Activated CD4-positive, alpha-beta memory T cell treated with anti-CD3 and anti-CD28 coated beads for 36 hours (primary cell): Measurements from ENCODE around the gene PKHD1. TPM values are rescaled to one million over a fixed set of nuclear protein-coding genes. Genes with fewer than 3 reads are reported as not detected.
"Not testable (repeated sequence)": the region's sequence is repeated elsewhere in the genome, so short reads cannot be mapped to it uniquely, and the experiment has no call there.

Source experiments
- CTCF ChIA-PET: fragments of 350-600 bp; sonication (Branson Sonifier 250); formaldehyde crosslinking; loops from one replicate; lab custom pipeline; 2021; ENCODE audit warnings: antibody characterized with exemption, inconsistent platforms; lab: Charles Lee
- POLR2A ChIA-PET: fragments of 350-600 bp; sonication (Branson Sonifier 250); formaldehyde crosslinking; loops from one replicate; lab custom pipeline; 2021; ENCODE audit warnings: antibody characterized with exemption; lab: Charles Lee
- DNase-seq: peaks from one replicate; pipeline ENCODE4 v3.0.0-alpha.2; 2020
- H3K27ac Mint-ChIP-seq: one replicate; pipeline ENCODE4 v1.8.0; 2021; ENCODE audit warnings: mixed read lengths
- H3K27me3 Mint-ChIP-seq: one replicate; pipeline ENCODE4 v1.8.0; 2021; ENCODE audit warnings: mixed read lengths
- H3K36me3 Mint-ChIP-seq: one replicate; pipeline ENCODE4 v1.8.0; 2021; ENCODE audit warnings: mixed read lengths
- H3K4me1 Mint-ChIP-seq: one replicate; pipeline ENCODE4 v1.8.0; 2021; ENCODE audit warnings: low read depth, mixed read lengths
- H3K4me3 Mint-ChIP-seq: one replicate; pipeline ENCODE4 v1.8.0; 2021; ENCODE audit warnings: mild to moderate bottlenecking, mixed read lengths
- H3K9me3 Mint-ChIP-seq: one replicate; pipeline ENCODE4 v1.8.0; 2021; ENCODE audit warnings: mixed read lengths
- intact Hi-C: fragments of 100-400 bp; cut with micrococcal nuclease; formaldehyde crosslinking; loops from one replicate; pipeline ENCODE4 v1.15.1; 2023
- total RNA-seq, 2 experiments: library from RNA; stranded (reverse); gene quantifications; one replicate each; pipeline ENCODE4 v1.2.3, GENCODE V29; 2021

The PKHD1 gene
- total RNA-seq, 2 experiments from 2014 or later: 0.02 TPM; not detected in 1

DNA sequence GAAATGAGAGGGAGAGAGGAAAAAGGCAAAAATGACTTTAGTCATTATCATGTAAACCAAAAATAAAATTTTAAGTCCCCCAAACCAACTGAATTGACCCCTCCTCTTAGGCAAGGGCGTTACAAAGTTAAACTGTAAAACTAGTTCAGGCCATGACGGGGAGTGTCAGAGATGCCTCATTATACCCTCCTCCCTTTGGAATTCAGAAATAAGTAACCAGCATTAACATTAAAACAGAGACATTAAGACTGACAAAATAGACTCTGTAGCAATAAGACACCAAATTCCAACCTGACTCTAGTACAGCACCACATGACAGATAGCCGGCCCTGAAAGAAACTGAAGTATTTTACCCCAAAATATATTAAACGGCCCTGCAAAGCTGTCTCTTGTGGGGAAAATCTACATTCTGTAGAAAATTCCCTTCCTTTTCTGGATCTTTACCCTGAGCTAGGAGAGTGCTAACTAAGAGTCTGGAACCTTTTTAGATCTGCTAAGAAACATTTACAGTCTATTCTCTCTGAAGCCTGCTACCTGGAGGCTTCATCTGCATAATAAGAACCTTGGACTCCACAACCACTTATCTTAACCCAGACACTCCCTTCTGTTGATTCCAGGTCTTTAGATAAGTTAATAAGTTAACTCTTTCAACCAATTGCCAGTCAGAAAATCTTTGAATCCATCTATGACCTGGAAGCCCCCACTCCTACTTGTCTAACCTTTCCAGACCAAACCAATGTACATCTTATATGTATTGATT, 150.7 kb downstream of the PKHD1 start:
- no peak for DNase-seq
- H3K9me3 Mint-ChIP-seq: no peaks in the 10 kb centered on the region
- H3K4me3 Mint-ChIP-seq: no peak overlapping the region
- no peaks in the 10 kb centered on the region for H3K4me1 Mint-ChIP-seq
- intact Hi-C loops: no loop called here
- POLR2A ChIA-PET: no interaction called here
- no peak overlapping the region for H3K27ac Mint-ChIP-seq
- CTCF ChIA-PET: no interaction called here
- no peaks in the 10 kb centered on the region for H3K36me3 Mint-ChIP-seq
- H3K27me3 Mint-ChIP-seq: no peaks in the 10 kb centered on the region

GRCh38 chr6:51934098-51934497, 153.3 kb downstream of the PKHD1 start:
- peaks cover 2% of the 10 kb centered on the region for H3K27me3 Mint-ChIP-seq
- ChIA-PET POLR2A (no interaction called here), CTCF (no interaction called here)

DNA sequence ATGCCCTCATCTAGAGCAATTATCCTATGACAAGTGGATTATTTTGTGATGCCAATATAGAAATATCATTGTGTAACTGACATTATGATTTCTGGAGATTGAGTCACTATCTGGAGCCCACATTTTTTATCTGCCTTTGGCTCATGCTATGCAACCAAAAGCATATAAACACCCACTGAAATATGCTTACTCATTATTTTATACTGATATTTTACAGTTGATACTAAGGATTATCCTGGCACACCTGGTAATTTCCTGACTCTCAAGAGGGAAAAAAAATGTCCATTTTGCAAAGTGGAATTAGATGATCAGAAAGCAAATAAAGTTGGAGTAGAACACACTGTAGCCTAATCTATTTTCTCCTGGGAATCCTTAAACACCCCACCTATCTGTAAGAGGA, 154.5 kb downstream of the PKHD1 start:
- intact Hi-C loops: no loop called here
- no peak for DNase-seq
- H3K27me3 Mint-ChIP-seq: peaks cover 2% of the 10 kb centered on the region
- no peaks in the 10 kb centered on the region for H3K36me3 Mint-ChIP-seq
- no peaks in the 10 kb centered on the region for H3K4me1 Mint-ChIP-seq
- ChIA-PET CTCF (interaction anchor here (0.6 kb wide), 1 partner anchor 15 kb away, joined by 3 read pairs; no protein-coding TSS in a partner anchor), POLR2A (no interaction called here)
- H3K9me3 Mint-ChIP-seq: no peaks in the 10 kb centered on the region
- no peak overlapping the region for H3K27ac Mint-ChIP-seq
- no peak overlapping the region for H3K4me3 Mint-ChIP-seq

More at GRCh38 chr6:51934098-51934497, 153.3 kb downstream of the PKHD1 start:
- no peaks in the 10 kb centered on the region for H3K36me3 Mint-ChIP-seq
- no peak for DNase-seq
- no peaks in the 10 kb centered on the region for H3K4me1 Mint-ChIP-seq
- intact Hi-C loops: no loop called here
- H3K27ac Mint-ChIP-seq: no peak overlapping the region
- H3K9me3 Mint-ChIP-seq: no peaks in the 10 kb centered on the region
- H3K4me3 Mint-ChIP-seq: no peak overlapping the region

DNA sequence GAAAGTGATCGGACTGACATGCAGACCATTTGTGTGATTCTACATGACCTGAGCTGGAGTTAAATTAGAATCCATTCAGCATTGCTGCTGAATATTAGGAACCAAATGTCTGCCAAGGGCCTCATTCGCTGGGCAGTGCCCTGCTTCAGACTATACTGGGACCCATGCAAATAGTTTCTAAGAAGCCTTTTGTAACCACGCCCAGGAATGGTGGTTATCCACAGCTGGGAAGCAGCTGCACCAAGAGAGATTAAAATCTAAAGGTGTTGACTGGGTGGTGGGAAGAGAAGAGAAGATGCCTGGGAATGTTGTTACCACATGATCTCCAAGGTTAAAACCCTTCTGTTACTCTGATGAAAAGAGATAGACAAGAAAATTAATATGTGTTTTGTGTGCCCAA, 156.8 kb downstream of the PKHD1 start:
- no peak for DNase-seq
- Mint-ChIP-seq H3K9me3 (no peaks in the 10 kb centered on the region), H3K4me1 (no peaks in the 10 kb centered on the region), H3K36me3 (no peaks in the 10 kb centered on the region), H3K27ac (no peak overlapping the region), H3K27me3 (peaks cover 3% of the 10 kb centered on the region), H3K4me3 (no peak overlapping the region)
- intact Hi-C loops: no loop called here
- ChIA-PET CTCF (no interaction called here), POLR2A (no interaction called here)

DNA sequence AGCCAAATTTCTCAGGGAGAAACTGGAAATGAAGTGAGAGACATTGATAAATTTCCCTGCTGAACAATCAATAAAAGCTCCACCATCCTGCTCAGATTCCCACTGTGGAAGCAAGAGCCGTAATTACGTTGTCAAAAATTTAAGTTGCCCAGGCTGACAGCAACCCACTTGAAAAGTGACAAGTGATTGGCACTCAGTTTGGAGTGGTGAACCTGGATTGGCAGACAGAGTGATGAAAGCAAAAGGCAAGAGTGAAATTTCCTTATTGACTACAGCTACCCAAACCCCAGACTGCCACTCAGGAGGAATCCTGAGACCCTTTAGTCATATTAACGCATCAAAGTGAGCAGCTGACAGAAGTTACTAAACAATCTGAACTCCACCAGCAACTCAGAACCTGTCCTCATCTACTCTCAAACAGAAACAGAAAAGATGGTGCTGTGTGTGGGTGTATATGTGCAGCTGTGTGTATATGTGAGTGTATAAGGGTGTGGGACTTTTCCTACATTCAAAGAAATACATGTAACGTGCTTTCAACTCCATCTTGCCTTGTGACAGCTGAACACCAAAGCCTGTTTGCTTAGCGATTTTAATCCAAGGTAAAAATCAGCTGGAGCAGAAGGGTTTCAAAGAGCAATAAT, 157.4 kb downstream of the PKHD1 start:
- intact Hi-C loops: no loop called here
- peaks cover 3% of the 10 kb centered on the region for H3K27me3 Mint-ChIP-seq
- H3K36me3 Mint-ChIP-seq: no peaks in the 10 kb centered on the region
- ChIA-PET CTCF (no interaction called here), POLR2A (no interaction called here)
- H3K27ac Mint-ChIP-seq: no peak overlapping the region
- no peak overlapping the region for H3K4me3 Mint-ChIP-seq
- DNase-seq: no peak
- H3K4me1 Mint-ChIP-seq: no peaks in the 10 kb centered on the region
- H3K9me3 Mint-ChIP-seq: no peaks in the 10 kb centered on the region

DNA sequence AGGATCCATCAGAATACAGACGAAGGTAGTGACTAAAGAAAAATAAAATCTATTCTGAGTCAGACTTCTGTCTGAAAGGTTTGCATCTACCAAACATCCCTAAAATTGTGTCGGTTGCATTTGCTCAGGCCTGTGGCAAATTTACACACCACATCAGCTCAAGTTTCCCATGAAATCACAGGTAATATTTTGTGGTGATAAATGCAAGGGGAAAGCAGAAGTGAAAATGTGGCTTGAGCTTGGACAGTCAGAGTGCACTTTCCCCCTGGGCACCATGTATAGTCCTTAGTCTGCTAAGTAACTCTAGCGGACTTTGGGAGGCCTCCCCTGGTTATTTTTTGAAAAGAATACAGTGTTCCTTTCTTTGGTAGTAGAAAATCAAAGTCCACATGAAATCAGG, 159.1 kb downstream of the PKHD1 start:
- intact Hi-C loops: no loop called here
- H3K4me1 Mint-ChIP-seq: no peaks in the 10 kb centered on the region
- no peak overlapping the region for H3K27ac Mint-ChIP-seq
- no peak for DNase-seq
- no peaks in the 10 kb centered on the region for H3K36me3 Mint-ChIP-seq
- no peak overlapping the region for H3K4me3 Mint-ChIP-seq
- no peaks in the 10 kb centered on the region for H3K9me3 Mint-ChIP-seq
- H3K27me3 Mint-ChIP-seq: peaks cover 3% of the 10 kb centered on the region
- ChIA-PET CTCF (no interaction called here), POLR2A (no interaction called here)

- no peaks in the 10 kb centered on the region for H3K36me3 Mint-ChIP-seq
- no peaks in the 10 kb centered on the region for H3K4me1 Mint-ChIP-seq
- no peak overlapping the region for H3K27ac Mint-ChIP-seq
- H3K9me3 Mint-ChIP-seq: no peaks in the 10 kb centered on the region
- intact Hi-C loops: no loop called here
- POLR2A ChIA-PET: no interaction called here
- no peak overlapping the region for H3K4me3 Mint-ChIP-seq
- DNase-seq: no peak
- CTCF ChIA-PET: no interaction called here
- H3K27me3 Mint-ChIP-seq: peaks cover 3% of the 10 kb centered on the region
These were observed 160.0 kb downstream of the PKHD1 start for GRCh38 chr6:51927450-51927849.

DNA sequence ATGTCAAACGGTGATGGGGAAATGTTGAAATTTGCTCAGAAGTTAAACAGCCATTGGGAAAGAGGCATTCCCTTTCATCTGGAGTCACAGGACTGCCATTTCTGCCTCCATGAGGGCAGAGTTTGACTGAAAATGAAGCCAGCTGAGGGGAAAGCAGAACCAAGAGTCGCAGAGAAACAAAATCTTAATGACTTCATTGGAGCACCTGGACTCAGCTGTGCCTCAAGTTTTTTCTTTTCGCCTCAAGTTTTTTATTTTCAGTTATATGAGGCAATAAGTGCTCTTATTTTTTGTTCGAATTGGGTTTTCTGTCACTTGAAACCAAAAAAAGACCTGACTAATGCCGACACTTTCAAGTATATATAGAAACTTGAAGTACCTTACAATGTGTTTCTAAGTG, 161.3 kb downstream of the PKHD1 start:
- ChIA-PET CTCF (no interaction called here), POLR2A (no interaction called here)
- intact Hi-C loops: no loop called here
- H3K36me3 Mint-ChIP-seq: no peaks in the 10 kb centered on the region
- no peak for DNase-seq
- H3K4me1 Mint-ChIP-seq: no peaks in the 10 kb centered on the region
- H3K27me3 Mint-ChIP-seq: peaks cover 3% of the 10 kb centered on the region
- H3K27ac Mint-ChIP-seq: no peak overlapping the region
- no peak overlapping the region for H3K4me3 Mint-ChIP-seq
- H3K9me3 Mint-ChIP-seq: no peaks in the 10 kb centered on the region

GRCh38 chr6:51922479-51922878, 164.9 kb downstream of the PKHD1 start:
- H3K27me3 Mint-ChIP-seq, H3K4me3 Mint-ChIP-seq, CTCF ChIA-PET, H3K27ac Mint-ChIP-seq, intact Hi-C loops, H3K4me1 Mint-ChIP-seq, DNase-seq, POLR2A ChIA-PET, H3K36me3 Mint-ChIP-seq: not testable (repeated sequence)
- H3K9me3 Mint-ChIP-seq: peaks cover 14% of the 10 kb centered on the region

GRCh38 chr6:51918347-51918746, 169.1 kb downstream of the PKHD1 start:
- DNase-seq, H3K4me1 Mint-ChIP-seq, CTCF ChIA-PET, H3K27ac Mint-ChIP-seq, H3K27me3 Mint-ChIP-seq, H3K4me3 Mint-ChIP-seq, intact Hi-C loops, POLR2A ChIA-PET, H3K36me3 Mint-ChIP-seq: not testable (repeated sequence)
- H3K9me3 Mint-ChIP-seq: peaks cover 14% of the 10 kb centered on the region

- H3K27me3 Mint-ChIP-seq: peaks cover 1% of the 10 kb centered on the region
- H3K27ac Mint-ChIP-seq: no peak overlapping the region
- no peaks in the 10 kb centered on the region for H3K4me1 Mint-ChIP-seq
- ChIA-PET CTCF (no interaction called here), POLR2A (no interaction called here)
- intact Hi-C loops: no loop called here
- no peak for DNase-seq
- peaks cover 14% of the 10 kb centered on the region for H3K9me3 Mint-ChIP-seq
- no peak overlapping the region for H3K4me3 Mint-ChIP-seq
- no peaks in the 10 kb centered on the region for H3K36me3 Mint-ChIP-seq
These were observed 172.3 kb downstream of the PKHD1 start for GRCh38 chr6:51915098-51915497.

DNA sequence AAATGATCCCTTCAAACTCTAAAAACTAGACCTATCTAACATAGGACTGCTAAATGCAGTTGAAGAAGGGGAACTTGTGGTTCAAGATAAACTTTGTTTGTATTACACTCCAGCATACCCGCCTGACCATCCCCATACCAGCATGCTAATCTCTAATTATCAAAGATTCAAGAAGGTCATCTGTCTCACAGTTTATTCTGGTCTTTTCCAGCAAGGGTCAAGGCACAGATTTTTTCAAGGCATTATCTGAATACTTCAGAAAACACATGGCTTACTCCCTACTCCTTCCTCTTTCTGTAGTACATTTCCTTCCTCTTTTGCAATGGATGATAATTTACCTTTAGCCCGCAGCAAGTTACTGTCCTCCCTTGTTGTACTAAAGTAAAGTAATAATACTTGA, 174.1 kb downstream of the PKHD1 start:
- intact Hi-C loops: no loop called here
- H3K27ac Mint-ChIP-seq: no peak overlapping the region
- no peak for DNase-seq
- no peaks in the 10 kb centered on the region for H3K36me3 Mint-ChIP-seq
- POLR2A ChIA-PET: no interaction called here
- H3K9me3 Mint-ChIP-seq: peaks cover 1% of the 10 kb centered on the region
- H3K27me3 Mint-ChIP-seq: peaks cover 1% of the 10 kb centered on the region
- no peaks in the 10 kb centered on the region for H3K4me1 Mint-ChIP-seq
- CTCF ChIA-PET: no interaction called here
- H3K4me3 Mint-ChIP-seq: no peak overlapping the region

DNA sequence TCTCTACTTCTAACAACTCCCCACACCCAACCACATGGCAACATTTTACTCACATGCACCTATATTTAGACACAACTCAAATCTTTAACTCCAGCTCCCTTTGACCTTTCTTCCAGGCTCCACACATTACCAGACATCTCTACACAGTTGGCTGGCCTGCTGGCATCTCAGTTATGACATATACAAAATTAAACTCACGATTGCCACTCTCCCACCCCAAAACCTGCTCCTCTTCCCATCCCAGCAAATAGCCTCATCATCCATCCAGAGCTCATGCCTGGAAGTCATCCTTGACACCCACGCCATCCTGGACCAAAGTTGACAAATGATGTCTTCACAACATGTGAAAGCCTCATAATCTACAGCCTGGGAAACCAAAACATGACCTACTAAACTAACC, 176.6 kb downstream of the PKHD1 start:
- Mint-ChIP-seq H3K9me3 (no peaks in the 10 kb centered on the region), H3K4me3 (no peak overlapping the region), H3K27ac (no peak overlapping the region), H3K36me3 (no peaks in the 10 kb centered on the region), H3K4me1 (no peaks in the 10 kb centered on the region), H3K27me3 (peaks cover 1% of the 10 kb centered on the region)
- POLR2A ChIA-PET: no interaction called here
- intact Hi-C loops: no loop called here
- DNase-seq: no peak
- CTCF ChIA-PET: no interaction called here
